ENCODE measurements around the gene KRTAP6-2. TPM values are rescaled to one million over a fixed set of nuclear protein-coding genes. Genes with fewer than 3 reads are reported as not detected.

KRTAP6-2 gene, protein sequence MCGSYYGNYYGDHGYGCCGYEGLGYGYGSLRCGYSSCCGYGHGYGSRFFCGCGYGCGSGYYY
- not detected in 3 replicates for total RNA-seq
- long read RNA-seq, result 0 reads

DNA sequence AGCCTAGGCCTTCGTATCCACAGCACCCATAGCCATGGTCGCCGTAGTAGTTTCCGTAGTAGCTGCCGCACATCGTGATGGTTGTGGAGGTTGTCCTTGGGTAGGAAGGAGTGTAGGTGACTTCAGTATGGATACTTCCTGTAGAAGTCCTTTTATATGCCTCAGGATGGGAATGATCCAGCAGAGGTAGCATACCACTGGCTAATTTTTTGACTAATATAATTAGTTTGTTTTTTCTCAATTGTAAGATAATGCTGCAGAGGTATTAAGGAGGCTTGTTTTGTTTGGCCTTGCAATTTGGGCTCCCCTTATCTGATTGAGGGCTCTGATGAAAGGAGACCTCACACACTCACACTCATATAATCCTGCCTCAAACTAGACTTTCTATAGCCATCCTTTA, at the start of gene KRTAP6-2:
Gene KRTAP6-2, minus strand, starts transcription at position 101 of the 400 bp plus-strand sequence. Its CDS starts 28 bp downstream, at position 73.
- Mint-ChIP-seq H3K4me3 (ENCODE audit: unreplicated experiment) (no peak within 1 kb of the TSS), H3K27me3 (ENCODE audit: low read depth) (no peaks in the 10 kb centered on the region), H3K27ac (ENCODE audit: unreplicated experiment) (no peak within 1 kb of the TSS), H3K9me3 (ENCODE audit: low read depth) (peaks cover 14% of the 10 kb centered on the region), H3K4me1 (ENCODE audit: low read depth) (no peaks in the 10 kb centered on the region), H3K36me3 (ENCODE audit: low read depth) (no peaks in the 10 kb centered on the region)
- TF ChIP-seq, protein P1, sequence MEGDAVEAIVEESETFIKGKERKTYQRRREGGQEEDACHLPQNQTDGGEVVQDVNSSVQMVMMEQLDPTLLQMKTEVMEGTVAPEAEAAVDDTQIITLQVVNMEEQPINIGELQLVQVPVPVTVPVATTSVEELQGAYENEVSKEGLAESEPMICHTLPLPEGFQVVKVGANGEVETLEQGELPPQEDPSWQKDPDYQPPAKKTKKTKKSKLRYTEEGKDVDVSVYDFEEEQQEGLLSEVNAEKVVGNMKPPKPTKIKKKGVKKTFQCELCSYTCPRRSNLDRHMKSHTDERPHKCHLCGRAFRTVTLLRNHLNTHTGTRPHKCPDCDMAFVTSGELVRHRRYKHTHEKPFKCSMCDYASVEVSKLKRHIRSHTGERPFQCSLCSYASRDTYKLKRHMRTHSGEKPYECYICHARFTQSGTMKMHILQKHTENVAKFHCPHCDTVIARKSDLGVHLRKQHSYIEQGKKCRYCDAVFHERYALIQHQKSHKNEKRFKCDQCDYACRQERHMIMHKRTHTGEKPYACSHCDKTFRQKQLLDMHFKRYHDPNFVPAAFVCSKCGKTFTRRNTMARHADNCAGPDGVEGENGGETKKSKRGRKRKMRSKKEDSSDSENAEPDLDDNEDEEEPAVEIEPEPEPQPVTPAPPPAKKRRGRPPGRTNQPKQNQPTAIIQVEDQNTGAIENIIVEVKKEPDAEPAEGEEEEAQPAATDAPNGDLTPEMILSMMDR (IDR thresholded peaks at IDR 0.05), result no peak
- no peak for DNase-seq (ENCODE audit: low spot score)

DNA sequence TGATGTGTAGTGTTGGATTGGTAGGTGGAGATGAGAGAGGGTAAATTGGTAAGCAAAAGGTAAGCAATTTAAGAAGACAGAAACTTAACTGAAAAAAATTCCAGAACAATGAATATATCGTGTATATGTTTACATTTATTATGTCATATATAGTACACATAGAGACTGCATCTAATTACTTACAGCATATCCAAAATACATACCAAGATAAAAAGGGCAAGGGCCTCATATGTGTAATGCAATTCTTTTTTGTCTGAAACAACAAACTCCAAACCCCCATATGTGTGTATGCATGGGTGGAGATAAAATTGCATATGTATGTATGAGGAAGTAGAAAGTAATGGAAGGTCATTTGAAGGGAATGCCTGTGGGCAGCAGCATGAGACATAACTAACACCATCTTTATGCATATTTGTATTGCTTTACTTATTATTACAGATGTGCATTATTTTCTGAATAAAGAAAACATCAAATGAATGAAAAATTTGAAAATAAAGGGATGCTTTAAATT, 48.3 kb upstream of the KRTAP6-2 start:
- H3K9me3 Mint-ChIP-seq (ENCODE audit: low read depth), result peaks cover 30% of the 10 kb centered on the region
- H3K27me3 Mint-ChIP-seq (ENCODE audit: low read depth), result no peaks in the 10 kb centered on the region
- TF ChIP-seq, protein P1 (IDR thresholded peaks at IDR 0.05), result no peak
- no peaks in the 10 kb centered on the region for H3K36me3 Mint-ChIP-seq (ENCODE audit: low read depth)
- no peak overlapping the region for H3K27ac Mint-ChIP-seq (ENCODE audit: unreplicated experiment)
- DNase-seq (ENCODE audit: low spot score), result no peak
- no peaks in the 10 kb centered on the region for H3K4me1 Mint-ChIP-seq (ENCODE audit: low read depth)
- no peak overlapping the region for H3K4me3 Mint-ChIP-seq (ENCODE audit: unreplicated experiment)

DNA sequence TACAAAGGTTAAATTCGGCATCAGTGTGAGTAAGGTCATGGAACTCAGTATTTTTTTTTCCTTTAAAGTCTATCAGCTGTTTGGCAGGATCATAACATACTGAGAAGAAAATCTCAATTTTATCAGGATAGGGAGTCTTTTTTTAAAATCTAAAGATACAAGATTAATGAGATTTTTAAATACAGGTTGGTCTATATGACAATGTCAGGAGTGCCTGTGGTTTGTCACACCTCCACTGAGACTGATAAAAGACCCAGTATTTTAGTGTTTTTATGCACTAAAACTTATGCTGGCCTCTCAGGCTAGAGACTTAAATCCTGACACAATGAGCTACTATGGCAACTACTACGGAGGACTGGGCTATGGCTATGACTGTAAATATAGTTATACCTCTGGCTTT, 43.9 kb upstream of the KRTAP6-2 start, which contains the start of gene KRTAP20-3:
Gene KRTAP20-3, plus strand, starts transcription at position 301 of the 400 bp plus-strand sequence.
- no peak for DNase-seq (ENCODE audit: low spot score)
- Mint-ChIP-seq H3K27me3 (ENCODE audit: low read depth) (no peaks in the 10 kb centered on the region), H3K4me3 (ENCODE audit: unreplicated experiment) (no peak within 1 kb of the TSS), H3K9me3 (ENCODE audit: low read depth) (peaks cover 36% of the 10 kb centered on the region), H3K27ac (ENCODE audit: unreplicated experiment) (no peak within 1 kb of the TSS), H3K36me3 (ENCODE audit: low read depth) (no peaks in the 10 kb centered on the region), H3K4me1 (ENCODE audit: low read depth) (no peaks in the 10 kb centered on the region)
- TF ChIP-seq, protein P1 (IDR thresholded peaks at IDR 0.05), result no peak

DNA sequence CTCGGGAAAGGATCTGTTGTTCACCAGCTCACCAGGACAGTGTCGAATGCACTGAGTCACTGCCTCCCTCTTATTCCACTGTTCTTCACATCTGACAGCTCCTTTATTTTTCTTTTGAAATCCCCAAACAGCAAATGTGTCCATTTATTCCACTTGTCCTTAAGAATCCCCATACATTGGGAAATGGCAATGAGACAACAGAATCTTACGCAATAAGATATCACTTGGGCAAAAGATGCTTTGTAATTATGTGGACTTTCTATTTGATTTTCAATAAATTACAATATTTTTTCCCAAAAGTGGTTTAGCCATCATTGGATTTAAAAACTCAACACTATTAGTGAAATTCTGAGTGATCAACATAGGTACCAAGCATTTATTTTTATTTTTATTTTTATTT, 40.0 kb upstream of the KRTAP6-2 start:
- Mint-ChIP-seq H3K4me1 (ENCODE audit: low read depth) (no peaks in the 10 kb centered on the region), H3K27me3 (ENCODE audit: low read depth) (no peaks in the 10 kb centered on the region), H3K9me3 (ENCODE audit: low read depth) (peaks cover 20% of the 10 kb centered on the region), H3K4me3 (ENCODE audit: unreplicated experiment) (no peak overlapping the region), H3K27ac (ENCODE audit: unreplicated experiment) (no peak overlapping the region), H3K36me3 (ENCODE audit: low read depth) (no peaks in the 10 kb centered on the region)
- no peak for DNase-seq (ENCODE audit: low spot score)
- TF ChIP-seq, protein P1 (IDR thresholded peaks at IDR 0.05), result no peak

DNA sequence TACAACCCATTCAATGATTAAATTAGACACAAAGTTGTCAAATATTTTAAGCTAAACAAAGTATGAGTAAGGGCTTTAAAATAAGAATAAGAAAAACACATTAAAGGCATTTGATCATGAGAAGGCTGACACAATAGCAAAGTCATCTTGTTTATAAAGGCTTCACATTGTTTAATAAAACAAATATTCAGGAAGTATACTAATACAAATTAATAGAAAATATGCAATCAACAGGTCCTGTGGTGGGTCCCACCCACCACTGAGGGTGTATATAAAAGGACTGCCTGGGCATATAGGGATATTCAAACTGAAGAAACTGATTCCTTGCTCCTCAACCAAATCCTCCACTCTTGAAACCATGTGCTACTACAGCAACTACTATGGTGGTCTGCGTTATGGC, 36.2 kb upstream of the KRTAP6-2 start, which contains the start of gene KRTAP20-2:
Gene KRTAP20-2, plus strand, starts transcription at position 301 of the 400 bp plus-strand sequence. Its CDS starts 58 bp downstream, at position 359.
- Mint-ChIP-seq H3K36me3 (ENCODE audit: low read depth) (no peaks in the 10 kb centered on the region), H3K27ac (ENCODE audit: unreplicated experiment) (no peak within 1 kb of the TSS), H3K4me1 (ENCODE audit: low read depth) (no peaks in the 10 kb centered on the region), H3K9me3 (ENCODE audit: low read depth) (peaks cover 10% of the 10 kb centered on the region), H3K27me3 (ENCODE audit: low read depth) (no peaks in the 10 kb centered on the region), H3K4me3 (ENCODE audit: unreplicated experiment) (no peak within 1 kb of the TSS)
- TF ChIP-seq, protein P1 (IDR thresholded peaks at IDR 0.05), result no peak
- DNase-seq (ENCODE audit: low spot score), result no peak
